ENCODE results near the gene APC2. TPM values are rescaled to one million over a fixed set of nuclear protein-coding genes. Genes with fewer than 3 reads are reported as not detected.

The APC2 gene
- total and polyA plus RNA-seq, 4 donors = under 0.01 to 0.06 (median 0.03) TPM

DNA sequence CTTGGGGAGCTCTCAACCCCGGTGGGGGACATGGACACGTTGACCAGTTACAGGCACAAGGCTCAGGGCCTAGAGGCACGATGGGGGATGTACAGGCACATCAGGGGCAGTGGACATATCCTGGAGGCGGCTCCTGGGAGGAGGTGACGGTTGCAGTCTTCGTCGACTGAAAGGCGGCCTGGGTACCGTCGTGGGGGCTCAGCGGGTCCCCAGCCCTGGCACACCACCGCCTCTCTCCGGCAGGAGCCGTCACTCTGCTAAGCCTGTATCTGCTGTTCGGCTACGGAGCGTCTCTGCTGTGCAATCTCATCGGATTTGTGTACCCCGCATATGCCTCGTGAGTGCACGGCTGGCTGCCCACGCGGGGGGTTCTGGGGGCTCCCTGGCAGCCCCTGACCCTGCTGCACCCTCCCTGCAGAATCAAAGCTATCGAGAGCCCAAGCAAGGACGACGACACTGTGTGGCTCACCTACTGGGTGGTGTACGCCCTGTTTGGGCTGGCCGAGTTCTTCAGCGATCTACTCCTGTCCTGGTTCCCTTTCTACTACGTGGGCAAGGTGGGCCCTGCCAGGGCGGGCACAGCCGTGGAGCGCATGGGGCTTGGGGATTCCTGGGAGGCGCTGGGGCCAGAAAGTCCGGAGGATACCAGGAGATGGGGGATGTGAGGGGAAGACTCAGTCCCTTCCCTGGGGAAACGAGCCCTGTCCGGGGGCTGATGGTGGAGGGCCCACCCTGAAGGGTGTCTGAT, 45.3 kb downstream of the APC2 start:
- Histone ChIP-seq H3K27me3 (ENCODE audit: control insufficient read depth in 4 of 4, insufficient read depth in 4 of 4, low read length in 3 of 4) (no peaks in the 10 kb centered on the region), H3K9ac (ENCODE audit: low read depth in 1 of 2, low read length in 2 of 2) (no peak overlapping the region), H3K4me3 (ENCODE audit: low read depth in 1 of 3, low read length in 3 of 3) (no peak overlapping the region), H3K27ac (ENCODE audit: low read depth in 1 of 2, low read length in 2 of 2) (no peak overlapping the region), H3K9me3 (ENCODE audit: control insufficient read depth in 4 of 4, low read length in 3 of 4) (no peaks in the 10 kb centered on the region), H3K4me1 (ENCODE audit: control insufficient read depth in 4 of 4, insufficient read depth in 4 of 4, low read length in 3 of 4) (peaks cover 6 to 37% (median 23%) of the 10 kb centered on the region in 4 donors), H3K36me3 (ENCODE audit: control insufficient read depth in 4 of 4, insufficient read depth in 3 of 4, low read depth in 1 of 4, low read length in 3 of 4) (peaks cover 0 to 2% (median 0%) of the 10 kb centered on the region in 4 donors)
- WGBS = 92% methylated on average over 37 of the region's 37 CpGs
- DNase-seq (ENCODE audit: low spot score) = no peak
- TF ChIP-seq SP1 (IDR thresholded peaks at IDR 0.05) = no peak
- no peak for TF ChIP-seq RXRA (IDR thresholded peaks at IDR 0.05)
- TF ChIP-seq, protein P1, sequence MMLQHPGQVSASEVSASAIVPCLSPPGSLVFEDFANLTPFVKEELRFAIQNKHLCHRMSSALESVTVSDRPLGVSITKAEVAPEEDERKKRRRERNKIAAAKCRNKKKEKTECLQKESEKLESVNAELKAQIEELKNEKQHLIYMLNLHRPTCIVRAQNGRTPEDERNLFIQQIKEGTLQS (IDR thresholded peaks at IDR 0.05) = no peak
- no peak for TF ChIP-seq YY1 (IDR thresholded peaks at IDR 0.05)
- no peak for TF ChIP-seq GABPA (IDR thresholded peaks at IDR 0.05 in 1 of 2, conservative IDR thresholded peaks at IDR 0.05 in 1 of 2)
- TF ChIP-seq RAD21 (IDR thresholded peaks at IDR 0.05) = no peak
- no peak for TF ChIP-seq HNF4G (IDR thresholded peaks at IDR 0.05)
- TF ChIP-seq EGR1 (IDR thresholded peaks at IDR 0.05; ENCODE audit: low read depth in 2 of 2) = no peak
- TF ChIP-seq FOXA1 (IDR thresholded peaks at IDR 0.05) = no peak

DNA sequence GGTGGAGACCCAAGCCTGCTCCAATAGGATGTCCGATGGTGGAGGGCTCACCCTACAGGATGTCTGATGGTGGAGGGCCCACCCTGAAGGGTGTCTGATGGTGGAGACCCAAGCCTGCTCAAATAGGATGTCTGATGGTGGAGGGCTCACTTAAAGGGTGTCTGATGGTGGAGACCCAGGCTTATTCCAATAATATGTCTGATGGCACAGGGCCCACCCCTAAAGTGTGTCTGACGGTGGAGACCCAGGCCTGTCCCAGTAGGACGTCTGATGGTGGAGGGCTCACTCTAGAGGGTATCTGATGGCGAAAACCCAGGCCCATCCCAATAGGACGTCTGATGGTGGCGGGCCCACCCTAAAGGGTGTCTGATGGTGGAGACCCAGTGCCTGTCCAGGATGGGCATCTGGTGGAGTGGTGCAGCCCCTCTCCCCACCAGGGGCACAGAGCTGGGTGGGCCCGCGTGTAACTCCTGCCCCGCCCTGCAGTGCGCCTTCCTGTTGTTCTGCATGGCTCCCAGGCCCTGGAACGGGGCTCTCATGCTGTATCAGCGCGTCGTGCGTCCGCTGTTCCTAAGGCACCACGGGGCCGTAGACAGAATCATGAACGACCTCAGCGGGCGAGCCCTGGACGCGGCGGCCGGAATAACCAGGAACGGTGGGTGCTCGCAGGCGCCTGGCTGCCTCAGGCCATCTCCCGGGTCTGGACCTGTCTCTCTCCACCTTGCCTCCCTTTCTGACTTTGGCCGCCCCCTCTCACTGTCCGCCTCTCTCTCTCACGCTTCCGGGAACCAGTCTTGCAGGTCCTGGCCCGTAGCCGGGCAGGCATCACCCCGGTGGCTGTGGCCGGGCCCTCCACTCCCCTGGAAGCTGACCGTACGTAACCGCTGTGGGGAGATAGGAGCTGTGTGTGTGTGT, 46.1 kb downstream of the APC2 start:
- H3K9ac ChIP-seq (ENCODE audit: low read depth in 1 of 2, low read length in 2 of 2) = no peak overlapping the region
- H3K27me3 ChIP-seq (ENCODE audit: control insufficient read depth in 4 of 4, insufficient read depth in 4 of 4, low read length in 3 of 4) = no peaks in the 10 kb centered on the region
- WGBS = 88% methylated on average over 40 of the region's 40 CpGs
- H3K9me3 ChIP-seq (ENCODE audit: control insufficient read depth in 4 of 4, low read length in 3 of 4) = no peaks in the 10 kb centered on the region
- H3K4me1 ChIP-seq (ENCODE audit: control insufficient read depth in 4 of 4, insufficient read depth in 4 of 4, low read length in 3 of 4) = peaks cover 6 to 38% (median 25%) of the 10 kb centered on the region in 4 donors
- no peak for DNase-seq (ENCODE audit: low spot score)
- TF ChIP-seq EGR1 (IDR thresholded peaks at IDR 0.05; ENCODE audit: low read depth in 2 of 2) (no peak), FOXA1 (IDR thresholded peaks at IDR 0.05) (no peak), YY1 (IDR thresholded peaks at IDR 0.05) (no peak), SP1 (IDR thresholded peaks at IDR 0.05) (no peak), NR2F2 (IDR thresholded peaks at IDR 0.05) (no peak)
- no peak overlapping the region for H3K4me3 ChIP-seq (ENCODE audit: low read depth in 1 of 3, low read length in 3 of 3)
- peaks cover 0 to 2% (median 0%) of the 10 kb centered on the region in 4 donors for H3K36me3 ChIP-seq (ENCODE audit: control insufficient read depth in 4 of 4, insufficient read depth in 3 of 4, low read depth in 1 of 4, low read length in 3 of 4)
- H3K27ac ChIP-seq (ENCODE audit: low read depth in 1 of 2, low read length in 2 of 2) = no peak overlapping the region

DNA sequence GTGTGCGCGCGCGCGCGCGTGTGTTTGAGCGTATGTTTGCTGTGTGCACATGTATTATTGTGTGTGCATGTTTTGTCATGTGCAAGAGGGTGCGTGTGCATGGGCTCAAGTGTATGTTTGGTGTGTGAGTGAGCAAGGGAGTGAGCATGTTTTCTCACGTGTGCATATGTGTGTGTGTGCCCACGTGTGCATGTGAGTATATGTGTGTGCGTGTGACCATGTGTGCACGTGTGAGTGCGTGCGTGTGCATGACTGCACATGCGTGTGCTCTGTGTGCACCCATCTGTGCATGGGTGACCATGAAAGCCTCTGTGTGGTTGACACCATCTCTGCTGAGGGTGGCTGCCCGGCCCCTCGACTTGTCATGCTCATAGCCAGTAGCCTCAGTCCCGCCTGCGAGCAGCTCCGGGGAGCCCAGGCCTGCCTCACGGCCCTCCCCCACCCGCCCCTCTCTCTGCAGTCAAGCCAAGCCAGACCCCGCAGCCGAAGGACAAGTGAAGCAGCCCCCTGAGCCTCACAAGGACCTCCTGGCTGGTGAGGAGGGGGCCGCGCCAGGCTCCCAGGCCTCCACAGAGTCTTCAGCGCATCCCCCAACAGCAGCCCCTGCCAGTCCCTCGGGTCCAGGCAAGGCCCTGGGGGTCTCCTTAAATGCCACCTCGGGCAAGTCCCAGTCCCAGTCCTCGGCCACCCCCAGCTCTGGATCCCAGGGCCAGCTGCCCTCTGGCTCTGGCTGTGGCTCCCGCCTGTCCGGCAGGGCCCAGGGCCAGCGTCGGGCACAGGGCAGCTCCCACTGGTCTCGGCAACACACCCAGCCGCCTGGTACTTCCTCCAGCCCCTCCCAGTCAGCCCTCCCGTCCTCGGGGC, 47.0 kb downstream of the APC2 start:
- Histone ChIP-seq H3K9me3 (ENCODE audit: control insufficient read depth in 4 of 4, low read length in 3 of 4) (no peaks in the 10 kb centered on the region), H3K27me3 (ENCODE audit: control insufficient read depth in 4 of 4, insufficient read depth in 4 of 4, low read length in 3 of 4) (no peaks in the 10 kb centered on the region), H3K9ac (ENCODE audit: low read depth in 1 of 2, low read length in 2 of 2) (no peak overlapping the region), H3K4me3 (ENCODE audit: low read depth in 1 of 3, low read length in 3 of 3) (no peak overlapping the region), H3K36me3 (ENCODE audit: control insufficient read depth in 4 of 4, insufficient read depth in 3 of 4, low read depth in 1 of 4, low read length in 3 of 4) (peaks cover 0 to 2% (median 0%) of the 10 kb centered on the region in 4 donors), H3K4me1 (ENCODE audit: control insufficient read depth in 4 of 4, insufficient read depth in 4 of 4, low read length in 3 of 4) (peaks cover 6 to 43% (median 26%) of the 10 kb centered on the region in 4 donors), H3K27ac (ENCODE audit: low read depth in 1 of 2, low read length in 2 of 2) (no peak overlapping the region)
- DNase-seq (ENCODE audit: low spot score) = no peak
- 78% methylated on average over 39 of the region's 39 CpGs for WGBS
- TF ChIP-seq GABPA (IDR thresholded peaks at IDR 0.05 in 1 of 2, conservative IDR thresholded peaks at IDR 0.05 in 1 of 2) = no peak
- TF ChIP-seq, protein P2, sequence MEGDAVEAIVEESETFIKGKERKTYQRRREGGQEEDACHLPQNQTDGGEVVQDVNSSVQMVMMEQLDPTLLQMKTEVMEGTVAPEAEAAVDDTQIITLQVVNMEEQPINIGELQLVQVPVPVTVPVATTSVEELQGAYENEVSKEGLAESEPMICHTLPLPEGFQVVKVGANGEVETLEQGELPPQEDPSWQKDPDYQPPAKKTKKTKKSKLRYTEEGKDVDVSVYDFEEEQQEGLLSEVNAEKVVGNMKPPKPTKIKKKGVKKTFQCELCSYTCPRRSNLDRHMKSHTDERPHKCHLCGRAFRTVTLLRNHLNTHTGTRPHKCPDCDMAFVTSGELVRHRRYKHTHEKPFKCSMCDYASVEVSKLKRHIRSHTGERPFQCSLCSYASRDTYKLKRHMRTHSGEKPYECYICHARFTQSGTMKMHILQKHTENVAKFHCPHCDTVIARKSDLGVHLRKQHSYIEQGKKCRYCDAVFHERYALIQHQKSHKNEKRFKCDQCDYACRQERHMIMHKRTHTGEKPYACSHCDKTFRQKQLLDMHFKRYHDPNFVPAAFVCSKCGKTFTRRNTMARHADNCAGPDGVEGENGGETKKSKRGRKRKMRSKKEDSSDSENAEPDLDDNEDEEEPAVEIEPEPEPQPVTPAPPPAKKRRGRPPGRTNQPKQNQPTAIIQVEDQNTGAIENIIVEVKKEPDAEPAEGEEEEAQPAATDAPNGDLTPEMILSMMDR (IDR thresholded peaks at IDR 0.05; ENCODE audit: low read depth, low read length, missing input control) = no peak
- TF ChIP-seq, protein P3, sequence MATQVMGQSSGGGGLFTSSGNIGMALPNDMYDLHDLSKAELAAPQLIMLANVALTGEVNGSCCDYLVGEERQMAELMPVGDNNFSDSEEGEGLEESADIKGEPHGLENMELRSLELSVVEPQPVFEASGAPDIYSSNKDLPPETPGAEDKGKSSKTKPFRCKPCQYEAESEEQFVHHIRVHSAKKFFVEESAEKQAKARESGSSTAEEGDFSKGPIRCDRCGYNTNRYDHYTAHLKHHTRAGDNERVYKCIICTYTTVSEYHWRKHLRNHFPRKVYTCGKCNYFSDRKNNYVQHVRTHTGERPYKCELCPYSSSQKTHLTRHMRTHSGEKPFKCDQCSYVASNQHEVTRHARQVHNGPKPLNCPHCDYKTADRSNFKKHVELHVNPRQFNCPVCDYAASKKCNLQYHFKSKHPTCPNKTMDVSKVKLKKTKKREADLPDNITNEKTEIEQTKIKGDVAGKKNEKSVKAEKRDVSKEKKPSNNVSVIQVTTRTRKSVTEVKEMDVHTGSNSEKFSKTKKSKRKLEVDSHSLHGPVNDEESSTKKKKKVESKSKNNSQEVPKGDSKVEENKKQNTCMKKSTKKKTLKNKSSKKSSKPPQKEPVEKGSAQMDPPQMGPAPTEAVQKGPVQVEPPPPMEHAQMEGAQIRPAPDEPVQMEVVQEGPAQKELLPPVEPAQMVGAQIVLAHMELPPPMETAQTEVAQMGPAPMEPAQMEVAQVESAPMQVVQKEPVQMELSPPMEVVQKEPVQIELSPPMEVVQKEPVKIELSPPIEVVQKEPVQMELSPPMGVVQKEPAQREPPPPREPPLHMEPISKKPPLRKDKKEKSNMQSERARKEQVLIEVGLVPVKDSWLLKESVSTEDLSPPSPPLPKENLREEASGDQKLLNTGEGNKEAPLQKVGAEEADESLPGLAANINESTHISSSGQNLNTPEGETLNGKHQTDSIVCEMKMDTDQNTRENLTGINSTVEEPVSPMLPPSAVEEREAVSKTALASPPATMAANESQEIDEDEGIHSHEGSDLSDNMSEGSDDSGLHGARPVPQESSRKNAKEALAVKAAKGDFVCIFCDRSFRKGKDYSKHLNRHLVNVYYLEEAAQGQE (IDR thresholded peaks at IDR 0.05) = no peak
- TF ChIP-seq, protein P1 (IDR thresholded peaks at IDR 0.05) = no peak
- TF ChIP-seq NR2F2 (IDR thresholded peaks at IDR 0.05) = no peak
- no peak for TF ChIP-seq FOXA2 (IDR thresholded peaks at IDR 0.05)
- TF ChIP-seq SP1 (IDR thresholded peaks at IDR 0.05) = no peak
- TF ChIP-seq HNF4G (IDR thresholded peaks at IDR 0.05) = no peak
- TF ChIP-seq TAF1 (conservative IDR thresholded peaks at IDR 0.05) = no peak
- no peak for TF ChIP-seq JUND (IDR thresholded peaks at IDR 0.05)
